ENCODE data around the gene TARS2. TPM values are rescaled to one million over a fixed set of nuclear protein-coding genes. Genes with fewer than 3 reads are reported as not detected.

The TARS2 gene
- total and polyA plus RNA-seq, 10 of the 15 experiments (the other 5 are each of a cell fraction or from before 2014, with no cell fraction given) = 11.0 to 51.8 (median 45.2) TPM

DNA sequence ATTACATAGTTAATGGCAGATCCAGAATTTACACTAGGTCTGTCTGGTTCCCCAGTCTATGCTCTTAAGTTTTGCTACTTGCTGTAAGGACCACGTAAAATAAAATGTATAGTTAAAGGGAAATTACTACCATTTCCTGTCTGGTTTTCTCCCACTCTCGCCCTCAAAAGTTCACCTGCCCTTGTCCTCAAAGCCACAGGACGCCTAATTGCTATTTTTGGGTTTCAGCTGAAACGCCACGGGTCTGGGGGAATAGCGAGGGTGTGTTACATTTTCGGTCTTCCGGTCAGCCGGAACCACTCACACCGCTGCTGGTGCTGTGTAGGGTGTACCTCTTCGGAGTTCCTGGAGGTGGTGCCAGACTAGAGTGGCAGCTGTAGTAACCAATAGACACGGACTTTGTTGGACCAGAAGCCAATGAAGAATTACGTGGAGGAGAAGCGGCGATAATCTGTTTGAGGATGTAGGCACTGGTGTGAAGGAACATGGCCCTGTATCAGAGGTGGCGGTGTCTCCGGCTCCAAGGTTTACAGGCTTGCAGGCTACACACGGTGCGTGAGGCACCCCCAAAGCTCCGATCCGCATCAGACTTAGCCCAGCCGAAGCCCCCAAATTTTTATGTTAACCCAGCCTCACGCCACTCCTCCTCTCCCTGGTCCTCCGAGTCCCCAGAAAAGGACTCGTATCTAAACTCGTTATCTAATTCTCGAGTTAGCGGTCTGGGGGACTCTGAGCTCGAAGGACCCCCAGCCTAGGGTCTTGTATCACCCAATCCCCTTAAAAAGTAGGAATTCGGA, at the start of gene TARS2 (continued):
- TF ChIP-seq, protein P1, sequence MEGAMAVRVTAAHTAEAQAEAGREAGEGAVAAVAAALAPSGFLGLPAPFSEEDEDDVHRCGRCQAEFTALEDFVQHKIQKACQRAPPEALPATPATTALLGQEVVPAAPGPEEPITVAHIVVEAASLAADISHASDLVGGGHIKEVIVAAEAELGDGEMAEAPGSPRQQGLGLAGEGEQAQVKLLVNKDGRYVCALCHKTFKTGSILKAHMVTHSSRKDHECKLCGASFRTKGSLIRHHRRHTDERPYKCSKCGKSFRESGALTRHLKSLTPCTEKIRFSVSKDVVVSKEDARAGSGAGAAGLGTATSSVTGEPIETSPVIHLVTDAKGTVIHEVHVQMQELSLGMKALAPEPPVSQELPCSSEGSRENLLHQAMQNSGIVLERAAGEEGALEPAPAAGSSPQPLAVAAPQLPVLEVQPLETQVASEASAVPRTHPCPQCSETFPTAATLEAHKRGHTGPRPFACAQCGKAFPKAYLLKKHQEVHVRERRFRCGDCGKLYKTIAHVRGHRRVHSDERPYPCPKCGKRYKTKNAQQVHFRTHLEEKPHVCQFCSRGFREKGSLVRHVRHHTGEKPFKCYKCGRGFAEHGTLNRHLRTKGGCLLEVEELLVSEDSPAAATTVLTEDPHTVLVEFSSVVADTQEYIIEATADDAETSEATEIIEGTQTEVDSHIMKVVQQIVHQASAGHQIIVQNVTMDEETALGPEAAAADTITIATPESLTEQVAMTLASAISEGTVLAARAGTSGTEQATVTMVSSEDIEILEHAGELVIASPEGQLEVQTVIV (IDR thresholded peaks at IDR 0.05; ENCODE audit: borderline replicate concordance, partially characterized antibody) = peak; percentile 81
- no peak for TF ChIP-seq ZZZ3 (IDR thresholded peaks at IDR 0.05; ENCODE audit: control insufficient read depth, insufficient read length, low read depth)
- peak; percentile 85 for TF ChIP-seq NR2F1 (conservative IDR thresholded peaks at IDR 0.05)
- TF ChIP-seq, protein P2, sequence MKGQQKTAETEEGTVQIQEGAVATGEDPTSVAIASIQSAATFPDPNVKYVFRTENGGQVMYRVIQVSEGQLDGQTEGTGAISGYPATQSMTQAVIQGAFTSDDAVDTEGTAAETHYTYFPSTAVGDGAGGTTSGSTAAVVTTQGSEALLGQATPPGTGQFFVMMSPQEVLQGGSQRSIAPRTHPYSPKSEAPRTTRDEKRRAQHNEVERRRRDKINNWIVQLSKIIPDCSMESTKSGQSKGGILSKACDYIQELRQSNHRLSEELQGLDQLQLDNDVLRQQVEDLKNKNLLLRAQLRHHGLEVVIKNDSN (IDR thresholded peaks at IDR 0.05; ENCODE audit: borderline replicate concordance, extremely low read length, insufficient read depth, low read depth, low read length) = no peak
- peak; percentile 79; the same call in 1 of the 2 replicates for TF ChIP-seq POLR2AphosphoS2 (IDR thresholded peaks at IDR 0.05; ENCODE audit: low read depth, low read length)
- TF ChIP-seq SUZ12 (IDR thresholded peaks at IDR 0.05; ENCODE audit: unreplicated experiment) = no peak
- TF ChIP-seq, protein P3, sequence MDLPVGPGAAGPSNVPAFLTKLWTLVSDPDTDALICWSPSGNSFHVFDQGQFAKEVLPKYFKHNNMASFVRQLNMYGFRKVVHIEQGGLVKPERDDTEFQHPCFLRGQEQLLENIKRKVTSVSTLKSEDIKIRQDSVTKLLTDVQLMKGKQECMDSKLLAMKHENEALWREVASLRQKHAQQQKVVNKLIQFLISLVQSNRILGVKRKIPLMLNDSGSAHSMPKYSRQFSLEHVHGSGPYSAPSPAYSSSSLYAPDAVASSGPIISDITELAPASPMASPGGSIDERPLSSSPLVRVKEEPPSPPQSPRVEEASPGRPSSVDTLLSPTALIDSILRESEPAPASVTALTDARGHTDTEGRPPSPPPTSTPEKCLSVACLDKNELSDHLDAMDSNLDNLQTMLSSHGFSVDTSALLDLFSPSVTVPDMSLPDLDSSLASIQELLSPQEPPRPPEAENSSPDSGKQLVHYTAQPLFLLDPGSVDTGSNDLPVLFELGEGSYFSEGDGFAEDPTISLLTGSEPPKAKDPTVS (IDR thresholded peaks at IDR 0.05; ENCODE audit: low read depth, low read length) = peak; percentile 61; the same call in 1 of the 2 replicates
- peak; percentile 80; the same call in 1 of the 2 replicates for TF ChIP-seq MYB (IDR thresholded peaks at IDR 0.05; ENCODE audit: borderline replicate concordance, low read depth, low read length)
- TF ChIP-seq, protein P4, sequence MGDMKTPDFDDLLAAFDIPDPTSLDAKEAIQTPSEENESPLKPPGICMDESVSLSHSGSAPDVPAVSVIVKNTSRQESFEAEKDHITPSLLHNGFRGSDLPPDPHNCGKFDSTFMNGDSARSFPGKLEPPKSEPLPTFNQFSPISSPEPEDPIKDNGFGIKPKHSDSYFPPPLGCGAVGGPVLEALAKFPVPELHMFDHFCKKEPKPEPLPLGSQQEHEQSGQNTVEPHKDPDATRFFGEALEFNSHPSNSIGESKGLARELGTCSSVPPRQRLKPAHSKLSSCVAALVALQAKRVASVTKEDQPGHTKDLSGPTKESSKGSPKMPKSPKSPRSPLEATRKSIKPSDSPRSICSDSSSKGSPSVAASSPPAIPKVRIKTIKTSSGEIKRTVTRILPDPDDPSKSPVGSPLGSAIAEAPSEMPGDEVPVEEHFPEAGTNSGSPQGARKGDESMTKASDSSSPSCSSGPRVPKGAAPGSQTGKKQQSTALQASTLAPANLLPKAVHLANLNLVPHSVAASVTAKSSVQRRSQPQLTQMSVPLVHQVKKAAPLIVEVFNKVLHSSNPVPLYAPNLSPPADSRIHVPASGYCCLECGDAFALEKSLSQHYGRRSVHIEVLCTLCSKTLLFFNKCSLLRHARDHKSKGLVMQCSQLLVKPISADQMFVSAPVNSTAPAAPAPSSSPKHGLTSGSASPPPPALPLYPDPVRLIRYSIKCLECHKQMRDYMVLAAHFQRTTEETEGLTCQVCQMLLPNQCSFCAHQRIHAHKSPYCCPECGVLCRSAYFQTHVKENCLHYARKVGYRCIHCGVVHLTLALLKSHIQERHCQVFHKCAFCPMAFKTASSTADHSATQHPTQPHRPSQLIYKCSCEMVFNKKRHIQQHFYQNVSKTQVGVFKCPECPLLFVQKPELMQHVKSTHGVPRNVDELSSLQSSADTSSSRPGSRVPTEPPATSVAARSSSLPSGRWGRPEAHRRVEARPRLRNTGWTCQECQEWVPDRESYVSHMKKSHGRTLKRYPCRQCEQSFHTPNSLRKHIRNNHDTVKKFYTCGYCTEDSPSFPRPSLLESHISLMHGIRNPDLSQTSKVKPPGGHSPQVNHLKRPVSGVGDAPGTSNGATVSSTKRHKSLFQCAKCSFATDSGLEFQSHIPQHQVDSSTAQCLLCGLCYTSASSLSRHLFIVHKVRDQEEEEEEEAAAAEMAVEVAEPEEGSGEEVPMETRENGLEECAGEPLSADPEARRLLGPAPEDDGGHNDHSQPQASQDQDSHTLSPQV (IDR thresholded peaks at IDR 0.05) = no peak
- peak; percentile 77 for TF ChIP-seq NFYA (IDR thresholded peaks at IDR 0.05; ENCODE audit: borderline replicate concordance, low read depth, low read length)
- TF ChIP-seq, protein P5, sequence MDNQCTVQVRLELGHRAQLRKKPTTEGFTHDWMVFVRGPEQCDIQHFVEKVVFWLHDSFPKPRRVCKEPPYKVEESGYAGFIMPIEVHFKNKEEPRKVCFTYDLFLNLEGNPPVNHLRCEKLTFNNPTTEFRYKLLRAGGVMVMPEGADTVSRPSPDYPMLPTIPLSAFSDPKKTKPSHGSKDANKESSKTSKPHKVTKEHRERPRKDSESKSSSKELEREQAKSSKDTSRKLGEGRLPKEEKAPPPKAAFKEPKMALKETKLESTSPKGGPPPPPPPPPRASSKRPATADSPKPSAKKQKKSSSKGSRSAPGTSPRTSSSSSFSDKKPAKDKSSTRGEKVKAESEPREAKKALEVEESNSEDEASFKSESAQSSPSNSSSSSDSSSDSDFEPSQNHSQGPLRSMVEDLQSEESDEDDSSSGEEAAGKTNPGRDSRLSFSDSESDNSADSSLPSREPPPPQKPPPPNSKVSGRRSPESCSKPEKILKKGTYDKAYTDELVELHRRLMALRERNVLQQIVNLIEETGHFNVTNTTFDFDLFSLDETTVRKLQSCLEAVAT (IDR thresholded peaks at IDR 0.05) = peak; percentile 67; the same call in 1 of the 2 replicates
- TF ChIP-seq GABPA (IDR thresholded peaks at IDR 0.05; ENCODE audit: low read depth) = peak; percentile 98
- TF ChIP-seq CREB1 (IDR thresholded peaks at IDR 0.05; ENCODE audit: low read depth) = peak; percentile 89
- TF ChIP-seq TCF7 (IDR thresholded peaks at IDR 0.05; ENCODE audit: borderline replicate concordance) = peak; percentile 80
- TF ChIP-seq ZNF384 (IDR thresholded peaks at IDR 0.05; ENCODE audit: borderline replicate concordance, low read depth, low read length) = no peak
- TF ChIP-seq, protein P6, sequence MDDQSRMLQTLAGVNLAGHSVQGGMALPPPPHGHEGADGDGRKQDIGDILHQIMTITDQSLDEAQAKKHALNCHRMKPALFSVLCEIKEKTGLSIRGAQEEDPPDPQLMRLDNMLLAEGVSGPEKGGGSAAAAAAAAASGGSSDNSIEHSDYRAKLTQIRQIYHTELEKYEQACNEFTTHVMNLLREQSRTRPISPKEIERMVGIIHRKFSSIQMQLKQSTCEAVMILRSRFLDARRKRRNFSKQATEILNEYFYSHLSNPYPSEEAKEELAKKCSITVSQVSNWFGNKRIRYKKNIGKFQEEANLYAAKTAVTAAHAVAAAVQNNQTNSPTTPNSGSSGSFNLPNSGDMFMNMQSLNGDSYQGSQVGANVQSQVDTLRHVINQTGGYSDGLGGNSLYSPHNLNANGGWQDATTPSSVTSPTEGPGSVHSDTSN (IDR thresholded peaks at IDR 0.05; ENCODE audit: insufficient replicate concordance, low read depth, low read length) = peak; percentile 99

Data from GM12878 (cell line).